ENCODE measurements around the gene ATG2A.
A peak's percentile ranks its signal among the peaks of the same experiment; 100 is the strongest.

The ATG2A gene

GRCh38 chr11:64916040-64916774, 802 bp downstream of the ATG2A start:
- no peaks in the 10 kb centered on the region for H3K4me1 ChIP-seq (ENCODE audit: insufficient read depth, low read length)
- no peaks in the 10 kb centered on the region for H3K9me3 ChIP-seq (ENCODE audit: control insufficient read depth, insufficient read depth, low read length)
- H3K36me3 ChIP-seq (ENCODE audit: insufficient read depth, low read length) = no peaks in the 10 kb centered on the region

GRCh38 chr11:64915376-64915887, 1.6 kb downstream of the ATG2A start:
- Histone ChIP-seq H3K36me3 (ENCODE audit: insufficient read depth, low read length) (no peaks in the 10 kb centered on the region), H3K9me3 (ENCODE audit: control insufficient read depth, insufficient read depth, low read length) (no peaks in the 10 kb centered on the region), H3K4me1 (ENCODE audit: insufficient read depth, low read length) (no peaks in the 10 kb centered on the region), H3K9ac (ENCODE audit: low read depth, low read length) (no peak overlapping the region)

More at GRCh38 chr11:64916040-64916774, 802 bp downstream of the ATG2A start:
- peak overlapping the region; percentile 91 for H3K9ac ChIP-seq (ENCODE audit: low read depth, low read length)

DNA sequence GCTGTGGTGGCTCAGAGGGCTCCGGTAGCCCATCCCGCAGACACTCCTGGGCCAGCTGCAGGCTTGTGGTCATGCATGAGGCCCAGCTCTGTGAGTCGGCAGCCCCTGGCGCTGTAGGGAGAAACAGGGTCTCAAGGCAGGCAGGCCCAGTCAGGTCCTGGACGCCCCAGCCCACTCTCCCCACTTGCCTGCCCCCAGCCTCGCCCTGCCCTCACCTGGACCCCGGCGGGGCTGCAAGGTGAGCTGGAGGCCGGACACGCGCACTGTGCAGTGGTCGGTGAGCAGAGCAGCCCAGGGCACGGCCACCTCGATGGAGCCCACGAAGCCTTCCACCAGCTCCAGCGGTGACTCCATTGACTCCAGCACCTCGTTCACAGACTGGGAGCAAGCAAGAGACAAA, 2.9 kb downstream of the ATG2A start:
- Histone ChIP-seq H3K4me1 (ENCODE audit: insufficient read depth, low read length) (no peaks in the 10 kb centered on the region), H3K9ac (ENCODE audit: low read depth, low read length) (no peak overlapping the region), H3K9me3 (ENCODE audit: control insufficient read depth, insufficient read depth, low read length) (no peaks in the 10 kb centered on the region), H3K36me3 (ENCODE audit: insufficient read depth, low read length) (no peaks in the 10 kb centered on the region)

DNA sequence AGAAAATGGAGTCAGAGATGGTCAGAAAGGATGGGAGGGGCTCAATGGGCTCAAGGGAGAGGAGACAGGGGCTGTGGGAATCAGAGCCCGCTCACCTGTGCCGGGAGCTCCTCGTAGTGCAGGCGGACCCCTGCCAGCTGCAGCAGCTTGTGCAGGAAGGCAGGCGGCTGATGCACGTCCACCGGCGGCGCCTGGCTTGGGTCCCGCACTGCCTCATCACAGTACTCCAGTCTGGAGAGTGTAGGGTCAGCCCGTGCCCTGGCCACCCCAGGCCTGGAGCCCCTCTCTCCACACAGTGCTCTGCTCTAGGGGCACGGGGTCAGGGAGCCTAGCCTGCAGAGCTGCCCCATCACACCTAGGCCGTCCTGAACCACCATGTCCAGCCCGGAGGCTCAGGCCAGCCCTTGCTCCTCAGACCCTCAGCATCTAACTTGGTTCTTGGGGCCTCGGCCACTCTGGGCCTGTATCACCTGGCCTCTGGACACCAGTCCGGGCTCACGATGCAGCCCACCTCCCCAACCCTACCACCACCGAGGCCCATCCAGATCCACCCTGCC, 3.8 kb downstream of the ATG2A start:
- no peaks in the 10 kb centered on the region for H3K4me1 ChIP-seq (ENCODE audit: insufficient read depth, low read length)
- H3K9me3 ChIP-seq (ENCODE audit: control insufficient read depth, insufficient read depth, low read length) = no peaks in the 10 kb centered on the region
- no peak overlapping the region for H3K9ac ChIP-seq (ENCODE audit: low read depth, low read length)
- no peaks in the 10 kb centered on the region for H3K36me3 ChIP-seq (ENCODE audit: insufficient read depth, low read length)

- Histone ChIP-seq H3K9me3 (ENCODE audit: control insufficient read depth, insufficient read depth, low read length) (no peaks in the 10 kb centered on the region), H3K4me1 (ENCODE audit: insufficient read depth, low read length) (no peaks in the 10 kb centered on the region), H3K9ac (ENCODE audit: low read depth, low read length) (no peak overlapping the region), H3K36me3 (ENCODE audit: insufficient read depth, low read length) (no peaks in the 10 kb centered on the region)
These were observed 5.3 kb downstream of the ATG2A start for GRCh38 chr11:64911689-64912088.

DNA sequence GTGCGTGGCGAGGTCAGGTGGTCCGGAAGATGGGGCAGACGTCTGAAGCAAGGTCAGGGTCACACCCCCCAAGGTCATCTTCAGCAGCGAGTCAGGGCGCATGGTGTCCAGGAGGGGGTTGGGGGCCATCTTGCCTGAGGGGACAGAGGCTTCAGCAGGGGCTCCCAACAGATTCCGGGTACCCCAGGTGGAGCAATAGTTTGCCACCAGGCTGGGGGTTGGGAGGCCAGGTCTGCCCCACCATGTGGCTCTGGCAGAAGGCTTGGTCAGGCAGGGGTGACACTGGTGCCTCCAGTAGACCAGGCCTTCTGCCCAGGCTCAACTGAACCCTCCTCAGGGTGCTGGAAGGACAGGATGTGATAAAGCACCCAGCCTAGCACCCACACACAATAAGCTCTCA, 5.9 kb downstream of the ATG2A start:
- Histone ChIP-seq H3K9ac (ENCODE audit: low read depth, low read length) (no peak overlapping the region), H3K9me3 (ENCODE audit: control insufficient read depth, insufficient read depth, low read length) (no peaks in the 10 kb centered on the region), H3K4me1 (ENCODE audit: insufficient read depth, low read length) (no peaks in the 10 kb centered on the region), H3K36me3 (ENCODE audit: insufficient read depth, low read length) (no peaks in the 10 kb centered on the region)

GRCh38 chr11:64910451-64911093, 6.4 kb downstream of the ATG2A start:
- H3K36me3 ChIP-seq (ENCODE audit: insufficient read depth, low read length) = no peaks in the 10 kb centered on the region
- H3K9ac ChIP-seq (ENCODE audit: low read depth, low read length) = no peak overlapping the region
- no peaks in the 10 kb centered on the region for H3K4me1 ChIP-seq (ENCODE audit: insufficient read depth, low read length)
- no peaks in the 10 kb centered on the region for H3K9me3 ChIP-seq (ENCODE audit: control insufficient read depth, insufficient read depth, low read length)

DNA sequence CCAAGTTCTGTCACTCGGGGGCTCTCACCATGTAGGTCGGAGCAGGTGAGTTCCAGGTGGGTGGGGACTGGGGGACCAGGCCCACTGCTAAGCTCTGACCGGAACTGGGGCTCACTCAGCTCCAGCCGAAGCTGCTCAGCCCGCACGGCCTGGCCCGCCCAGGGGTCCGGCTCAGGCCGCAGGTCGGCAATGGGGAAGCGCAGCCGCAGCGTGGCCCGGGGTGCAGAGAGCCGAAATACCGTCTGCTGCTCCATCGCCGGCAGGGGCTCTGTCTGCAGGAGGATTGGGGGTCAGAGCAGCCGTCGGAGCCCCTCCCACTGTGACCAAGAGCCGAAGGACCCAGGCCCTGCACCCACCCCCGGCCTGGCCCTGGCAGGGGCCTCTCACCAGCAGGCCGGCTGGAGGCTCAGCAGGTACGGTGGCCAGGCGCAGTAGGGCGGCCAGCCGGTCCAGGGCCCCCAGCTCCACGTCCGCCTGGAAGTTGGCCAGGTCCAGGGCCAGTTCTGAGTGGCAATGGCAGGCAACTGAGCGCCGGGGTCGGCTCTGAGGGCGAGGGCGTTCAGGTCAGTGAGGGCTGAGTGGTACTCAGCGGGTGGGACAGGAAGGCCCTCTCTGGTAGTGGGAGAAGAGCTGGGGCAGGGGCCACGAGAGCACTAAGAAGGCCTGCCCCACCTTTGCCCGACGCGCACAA, 7.2 kb downstream of the ATG2A start:
- no peaks in the 10 kb centered on the region for H3K4me1 ChIP-seq (ENCODE audit: insufficient read depth, low read length)
- no peak overlapping the region for H3K9ac ChIP-seq (ENCODE audit: low read depth, low read length)
- H3K9me3 ChIP-seq (ENCODE audit: control insufficient read depth, insufficient read depth, low read length) = no peaks in the 10 kb centered on the region
- no peaks in the 10 kb centered on the region for H3K36me3 ChIP-seq (ENCODE audit: insufficient read depth, low read length)

DNA sequence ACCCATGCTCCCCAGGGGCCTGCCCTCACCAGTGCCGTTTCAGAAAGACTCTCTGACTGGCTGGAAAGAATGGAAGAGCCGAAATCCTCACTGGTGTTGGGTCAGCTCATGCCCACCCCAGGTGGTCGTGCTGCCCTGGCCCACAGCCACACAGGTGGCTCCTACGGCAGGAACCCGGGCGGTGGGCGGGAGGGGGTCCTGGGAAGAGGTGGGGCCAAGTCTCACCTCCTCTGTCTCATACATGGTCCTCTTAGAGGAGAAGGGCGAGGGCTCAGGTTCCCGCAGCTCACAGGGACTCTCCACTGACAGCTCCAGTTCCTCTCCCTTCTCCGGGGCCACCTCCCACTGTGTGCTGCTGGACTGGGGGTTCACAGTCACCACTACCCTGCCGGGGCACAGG, 8.2 kb downstream of the ATG2A start:
- no peaks in the 10 kb centered on the region for H3K36me3 ChIP-seq (ENCODE audit: insufficient read depth, low read length)
- no peak overlapping the region for H3K9ac ChIP-seq (ENCODE audit: low read depth, low read length)
- no peaks in the 10 kb centered on the region for H3K9me3 ChIP-seq (ENCODE audit: control insufficient read depth, insufficient read depth, low read length)

GRCh38 chr11:64906314-64906635, 10.7 kb downstream of the ATG2A start:
- no peaks in the 10 kb centered on the region; the same call in 1 of the 2 replicates for H3K36me3 ChIP-seq (ENCODE audit: insufficient read depth, low read length)

More for the DNA sequence above, 8.2 kb downstream of the ATG2A start:
- no peaks in the 10 kb centered on the region for H3K4me1 ChIP-seq (ENCODE audit: insufficient read depth, low read length)

DNA sequence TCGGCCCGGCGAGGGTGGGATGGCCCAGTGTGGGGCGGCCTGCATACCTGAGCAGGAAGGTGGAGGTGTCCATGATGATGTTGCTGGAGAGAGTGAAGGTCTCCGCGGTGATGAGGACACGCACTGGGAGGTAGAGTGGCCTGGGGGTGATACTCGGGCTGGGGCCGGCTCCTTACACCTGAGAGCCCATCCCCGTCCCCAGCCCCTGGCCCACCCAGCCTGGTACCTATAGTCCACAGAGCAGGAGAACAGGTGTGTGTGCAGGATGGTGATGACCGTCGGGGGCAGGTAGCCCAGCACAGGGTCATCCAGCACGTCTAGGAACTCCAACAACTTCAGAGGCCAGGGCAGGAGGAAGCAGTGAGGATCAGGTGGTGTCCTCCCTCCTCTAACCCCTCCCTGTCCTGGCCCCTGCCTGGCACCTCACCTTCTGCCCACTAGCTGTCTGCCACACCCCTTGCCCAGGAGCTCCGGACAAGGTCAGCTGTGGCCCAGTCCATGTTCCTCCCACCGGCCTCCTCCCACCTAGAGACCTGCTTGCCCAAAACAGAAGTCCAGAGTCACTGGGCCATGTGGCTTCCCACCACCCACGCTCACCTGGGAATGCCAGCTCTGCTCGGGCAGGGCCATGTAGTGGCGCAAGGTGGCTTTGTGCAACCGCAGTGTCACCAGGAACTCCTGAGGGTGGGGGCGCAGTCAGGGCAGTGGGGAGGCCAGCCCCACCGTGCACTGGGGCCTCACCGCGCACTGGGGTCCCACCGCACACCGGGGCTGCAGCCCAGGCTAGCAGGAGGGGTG, 11.3 kb downstream of the ATG2A start:
- Histone ChIP-seq H3K36me3 (ENCODE audit: insufficient read depth, low read length) (no peaks in the 10 kb centered on the region; the same call in 1 of the 2 replicates), H3K9me3 (ENCODE audit: control insufficient read depth, insufficient read depth, low read length) (no peaks in the 10 kb centered on the region), H3K9ac (ENCODE audit: low read depth, low read length) (no peak overlapping the region), H3K4me1 (ENCODE audit: insufficient read depth, low read length) (no peaks in the 10 kb centered on the region)

More at GRCh38 chr11:64906314-64906635, 10.7 kb downstream of the ATG2A start:
- H3K9ac ChIP-seq (ENCODE audit: low read depth, low read length) = no peak overlapping the region
- no peaks in the 10 kb centered on the region for H3K9me3 ChIP-seq (ENCODE audit: control insufficient read depth, insufficient read depth, low read length)
- H3K4me1 ChIP-seq (ENCODE audit: insufficient read depth, low read length) = no peaks in the 10 kb centered on the region

DNA sequence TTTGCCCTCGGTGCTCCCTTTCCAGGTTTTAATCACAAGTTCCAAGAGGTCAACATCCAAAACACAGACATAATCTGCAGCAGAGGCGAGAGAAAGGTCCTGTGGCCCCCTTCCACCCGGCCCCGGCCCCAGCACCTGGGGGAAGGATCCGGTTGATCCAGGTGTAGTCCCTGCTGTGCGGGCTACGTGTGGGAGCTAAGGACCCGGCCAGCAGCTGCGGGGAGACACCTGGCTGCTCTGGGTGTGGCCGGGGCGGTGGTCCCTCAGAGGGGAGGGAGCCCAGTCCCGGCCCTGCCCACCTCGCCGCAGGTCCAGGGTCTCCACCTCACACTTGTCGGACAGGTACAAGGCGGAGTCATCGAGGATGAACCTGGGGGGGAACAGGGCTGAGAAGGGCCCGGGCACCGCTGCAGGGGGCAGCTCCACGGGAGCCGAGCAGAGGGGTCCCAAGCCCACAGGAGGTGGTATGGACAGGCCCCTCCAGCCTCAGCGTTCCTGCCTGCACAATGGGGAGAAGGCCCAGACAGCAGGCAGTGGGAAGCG, 13.6 kb downstream of the ATG2A start:
- no peaks in the 10 kb centered on the region; the same call in 1 of the 2 replicates for H3K36me3 ChIP-seq (ENCODE audit: insufficient read depth, low read length)
- no peak overlapping the region for H3K9ac ChIP-seq (ENCODE audit: low read depth, low read length)
- H3K9me3 ChIP-seq (ENCODE audit: control insufficient read depth, insufficient read depth, low read length) = no peaks in the 10 kb centered on the region
- H3K4me1 ChIP-seq (ENCODE audit: insufficient read depth, low read length) = no peaks in the 10 kb centered on the region

GRCh38 chr11:64902102-64902900, 14.7 kb downstream of the ATG2A start:
- H3K4me1 ChIP-seq (ENCODE audit: insufficient read depth, low read length) = no peaks in the 10 kb centered on the region
- no peak overlapping the region for H3K9ac ChIP-seq (ENCODE audit: low read depth, low read length)
- H3K36me3 ChIP-seq (ENCODE audit: insufficient read depth, low read length) = no peaks in the 10 kb centered on the region; the same call in 1 of the 2 replicates
- no peaks in the 10 kb centered on the region for H3K9me3 ChIP-seq (ENCODE audit: control insufficient read depth, insufficient read depth, low read length)
